HG03060 (cell line): Measurements from ENCODE around the gene USP7.

Experiments used
- ATAC-seq: cut with Tn5 transposase; IDR thresholded peaks from one replicate; pipeline ENCODE4 v1.9.1; 2021; ENCODE audit warnings: low read depth, moderate number of reproducible peaks; ENCODE audit not compliant: unreplicated experiment

USP7 gene

DNA sequence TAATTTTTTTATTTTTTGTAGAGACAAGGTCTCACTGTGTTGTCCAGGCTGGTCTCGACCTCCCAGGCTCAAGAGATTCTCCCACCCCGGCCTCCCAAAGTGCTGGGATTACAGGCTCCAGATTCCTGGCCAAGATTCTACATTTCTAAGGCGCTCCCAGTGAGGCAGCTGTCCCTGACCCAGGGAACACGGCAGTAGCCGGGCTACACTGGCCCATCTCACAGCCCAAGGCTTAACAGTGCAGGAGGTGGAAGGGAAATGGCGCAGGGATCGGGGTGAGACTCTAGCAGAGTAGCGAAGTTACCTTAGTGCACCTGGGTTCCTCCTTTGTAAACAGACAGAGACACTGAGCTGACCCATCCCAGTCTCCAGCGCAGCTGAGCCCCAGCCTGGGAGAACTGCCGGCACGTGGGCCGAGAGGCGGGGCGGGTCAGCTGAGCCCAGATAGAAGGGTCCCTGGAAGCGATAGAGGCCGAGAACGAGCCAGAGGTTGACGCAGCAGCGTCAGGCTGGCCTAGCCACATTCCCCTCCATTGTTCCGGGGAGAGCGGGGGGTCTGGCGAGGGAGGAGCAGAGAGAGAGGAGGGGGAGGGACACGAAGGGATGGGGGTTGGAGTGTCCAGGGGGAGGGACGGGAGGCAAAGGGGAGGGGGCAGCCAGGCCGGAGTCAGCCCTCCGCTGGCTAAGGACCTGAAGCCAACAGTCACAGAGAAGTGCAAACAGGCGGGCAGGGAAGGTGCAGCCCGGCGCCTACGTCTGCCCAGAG lies 97.4 kb downstream of the USP7 start:
- no peak for ATAC-seq

DNA sequence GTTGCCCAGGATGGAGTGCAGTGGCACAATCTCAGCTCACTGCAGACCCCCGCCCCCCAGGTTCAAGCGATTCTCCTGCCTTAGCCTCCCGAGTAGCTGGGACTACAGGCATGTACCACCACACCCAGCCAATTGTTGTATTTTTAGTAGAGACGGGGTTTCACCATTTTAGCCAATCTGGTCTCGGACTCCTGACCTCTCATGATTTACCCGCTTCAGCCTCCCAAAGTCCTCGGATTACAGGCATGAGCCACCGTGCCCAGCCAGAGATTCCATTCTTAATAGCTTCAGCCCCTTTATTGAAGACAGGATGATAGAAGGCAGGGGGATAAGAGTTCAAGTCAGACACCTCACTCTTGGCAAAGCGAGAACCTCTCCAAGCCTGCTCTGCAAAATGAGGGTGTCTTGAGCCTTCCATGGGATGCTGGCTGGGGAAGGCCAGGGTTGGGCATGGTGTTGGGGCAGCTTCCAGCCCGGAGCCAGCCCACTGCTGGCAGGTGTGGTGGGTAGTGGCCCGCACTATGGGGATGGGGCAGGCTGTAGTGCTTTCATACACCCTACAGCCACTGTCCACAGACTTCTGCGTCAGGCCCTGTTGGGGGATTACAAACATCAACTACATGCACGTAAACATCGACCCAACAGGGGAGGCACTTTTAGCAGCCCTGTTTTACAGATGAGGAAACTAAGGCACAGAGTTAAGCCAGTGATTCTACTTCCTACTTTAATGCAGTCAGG lies 98.4 kb downstream of the USP7 start:
- ATAC-seq: no peak

GRCh38 chr16:8864480-8865110 lies 99.1 kb downstream of the USP7 start:
- no peak for ATAC-seq

- ATAC-seq: no peak
These were observed 99.9 kb downstream of the USP7 start for GRCh38 chr16:8863594-8864424.

DNA sequence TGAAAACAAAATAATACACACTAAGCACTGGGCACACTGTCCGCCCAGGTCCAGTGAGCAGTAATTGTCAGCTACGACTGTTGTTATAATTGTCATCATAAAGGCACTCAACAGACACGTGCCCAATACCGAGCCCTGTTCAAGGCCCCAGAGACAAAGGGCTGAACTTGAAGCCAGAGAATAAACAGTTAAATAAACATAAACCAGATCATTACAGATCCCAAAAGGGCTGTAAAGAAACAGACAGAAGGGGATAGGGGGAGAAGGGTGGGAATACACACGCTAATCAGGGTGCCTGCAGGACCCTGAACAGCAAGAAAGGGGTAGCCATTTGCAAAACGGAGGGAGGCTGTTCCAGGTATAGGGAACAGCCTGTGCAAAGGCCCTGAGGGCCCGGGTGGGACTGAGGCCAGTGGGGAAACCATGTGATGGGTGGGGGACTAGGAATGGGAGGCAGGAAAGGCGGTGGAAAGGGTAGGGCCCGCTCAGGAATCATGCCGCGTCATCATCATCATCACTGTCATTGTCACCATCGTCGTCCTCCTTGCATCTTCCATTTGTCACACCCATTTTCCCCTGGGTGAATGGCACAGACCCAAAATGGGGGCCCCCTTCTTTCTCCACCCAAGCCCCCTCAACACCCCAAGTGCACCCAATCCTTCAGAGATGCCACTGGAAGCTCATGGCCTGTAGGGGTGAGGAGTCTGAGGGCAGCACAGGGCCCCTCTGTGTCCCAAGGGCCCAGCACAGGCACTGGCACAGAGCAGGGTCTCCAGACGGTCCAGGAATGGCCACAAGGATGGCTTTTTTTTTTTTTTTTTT lies 101.2 kb downstream of the USP7 start:
- no peak for ATAC-seq

DNA sequence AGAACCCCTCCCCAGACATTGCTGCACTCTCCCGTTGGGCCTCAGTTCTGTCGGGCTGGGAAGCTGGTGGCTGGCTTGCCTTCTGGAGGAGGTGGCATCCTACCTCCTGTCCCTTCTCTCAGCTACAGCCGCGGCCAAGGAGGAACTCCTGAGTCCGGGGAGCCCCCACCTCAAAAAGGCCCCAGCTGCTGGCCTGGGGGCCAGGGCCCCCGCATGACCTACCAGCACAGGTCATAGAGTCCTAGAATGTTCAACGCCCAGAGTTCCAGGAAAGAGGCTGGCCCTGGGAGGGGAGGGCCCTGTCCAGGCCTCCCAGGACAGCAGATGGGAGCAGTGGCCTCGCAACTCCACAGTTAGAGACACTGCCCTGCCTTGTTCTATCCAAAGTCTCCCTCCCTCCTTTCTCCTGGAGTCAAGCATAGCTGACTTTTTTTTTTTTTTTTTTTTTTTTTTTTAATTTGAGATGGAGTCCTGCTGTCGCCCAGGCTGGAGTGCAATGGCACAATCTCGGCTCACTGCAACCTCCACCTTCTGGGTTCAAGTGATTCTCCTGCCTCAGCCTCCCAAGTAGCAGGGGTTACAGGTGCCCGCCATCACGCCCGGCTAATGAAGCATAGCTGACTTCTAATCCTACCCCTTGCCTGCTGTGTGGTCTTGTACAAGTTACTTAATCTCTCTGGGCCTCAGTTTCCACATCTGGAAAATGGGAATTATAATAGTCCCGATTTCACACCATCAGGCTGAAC lies 102.0 kb downstream of the USP7 start:
- no peak for ATAC-seq

- ATAC-seq: no peak
These were observed 103.5 kb downstream of the USP7 start for GRCh38 chr16:8859913-8860881.

- ATAC-seq: no peak
These were observed 104.5 kb downstream of the USP7 start for GRCh38 chr16:8858994-8859912.

DNA sequence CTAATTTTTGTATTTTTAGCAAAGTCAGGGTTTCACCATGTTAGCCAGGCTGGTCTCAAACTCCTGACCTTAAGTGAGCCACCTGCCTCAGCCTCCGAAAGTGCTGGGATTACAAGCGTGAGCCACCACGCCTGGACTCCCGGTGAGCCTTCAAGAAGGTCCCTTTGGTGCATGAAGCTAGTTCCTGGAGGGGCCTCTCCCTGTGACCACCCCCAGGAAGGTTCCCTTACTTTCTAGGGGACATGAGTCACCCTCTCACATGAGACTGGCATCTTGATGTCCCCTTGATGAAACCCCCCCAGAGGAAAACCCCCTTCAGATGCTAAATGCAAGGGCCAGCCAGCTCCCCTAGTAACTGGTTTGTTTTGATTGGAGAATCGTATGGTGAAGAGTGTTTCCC lies 107.7 kb downstream of the USP7 start:
- ATAC-seq: no peak

GRCh38 chr16:8855051-8855786 lies 108.5 kb downstream of the USP7 start:
- no peak for ATAC-seq

DNA sequence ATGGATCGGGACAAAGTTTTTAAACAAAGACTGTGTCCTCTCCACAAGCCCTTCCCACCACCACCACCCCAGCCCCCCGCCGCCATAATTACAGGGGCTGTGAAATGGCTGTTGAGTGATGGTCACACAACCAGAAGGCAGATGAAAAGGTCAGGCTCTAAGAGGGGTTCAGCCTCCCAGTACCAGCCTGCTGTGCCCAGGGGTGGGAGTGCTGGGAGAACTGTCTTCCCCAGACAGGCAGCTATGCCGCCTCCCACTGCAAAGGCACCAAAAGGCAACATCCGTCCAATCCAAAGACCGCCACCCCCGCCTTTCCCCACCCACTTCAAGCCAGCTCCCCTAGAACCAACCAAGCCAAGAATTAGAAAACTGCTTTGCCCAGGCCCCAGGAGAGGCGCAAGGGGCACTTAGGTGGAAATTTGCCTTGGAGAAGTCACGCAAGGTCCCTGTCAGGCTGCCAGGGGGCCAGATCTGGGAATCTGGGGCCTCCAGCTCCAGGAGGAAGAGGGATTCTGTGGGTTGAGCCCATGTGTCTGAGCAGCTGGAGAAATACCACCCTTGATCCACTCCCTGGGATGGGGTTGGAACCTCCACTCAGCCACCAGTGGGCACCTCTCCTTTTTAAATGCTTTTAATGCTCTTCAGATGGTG lies 109.3 kb downstream of the USP7 start:
- ATAC-seq: no peak

GRCh38 chr16:8853611-8854010 lies 110.1 kb downstream of the USP7 start:
- ATAC-seq: no peak

DNA sequence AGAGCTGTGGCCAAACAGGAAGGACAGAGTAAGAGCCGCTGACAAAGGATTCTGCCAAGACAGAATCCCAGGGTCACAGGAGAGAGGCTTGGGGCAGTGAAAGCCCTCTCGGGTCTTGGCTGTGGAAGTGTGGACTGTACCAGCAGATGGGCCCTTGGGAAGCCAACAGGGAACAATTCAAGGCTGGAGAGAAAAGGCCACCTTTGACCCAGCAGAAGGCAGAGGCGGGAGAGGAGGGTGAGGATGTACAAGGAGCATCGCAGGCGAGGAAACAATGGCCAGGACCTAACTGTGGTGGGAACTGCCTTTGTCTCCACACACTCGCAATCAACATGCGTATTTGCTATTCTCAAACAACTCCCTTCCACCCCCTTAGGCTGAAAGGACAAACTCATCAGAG lies 110.6 kb downstream of the USP7 start:
- ATAC-seq: no peak

DNA sequence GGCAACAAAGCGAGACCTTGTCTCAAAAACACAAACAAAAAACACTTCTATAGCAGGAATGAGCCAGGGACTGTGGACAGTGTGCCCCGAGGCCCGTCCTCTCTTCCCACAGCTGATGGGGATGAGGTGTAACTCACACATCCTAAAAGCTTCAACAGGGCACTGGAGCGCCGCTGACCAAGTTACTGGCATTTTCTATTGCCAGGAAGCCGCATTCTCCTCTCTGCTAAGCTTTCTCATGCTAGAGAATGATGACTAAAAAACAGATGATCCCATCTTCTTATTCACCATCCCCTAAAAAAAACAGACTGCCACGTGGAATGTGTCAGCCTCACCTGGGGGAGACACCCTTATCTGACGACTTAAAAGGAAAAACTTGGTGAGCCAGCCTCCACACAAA lies 111.2 kb downstream of the USP7 start:
- no peak for ATAC-seq

DNA sequence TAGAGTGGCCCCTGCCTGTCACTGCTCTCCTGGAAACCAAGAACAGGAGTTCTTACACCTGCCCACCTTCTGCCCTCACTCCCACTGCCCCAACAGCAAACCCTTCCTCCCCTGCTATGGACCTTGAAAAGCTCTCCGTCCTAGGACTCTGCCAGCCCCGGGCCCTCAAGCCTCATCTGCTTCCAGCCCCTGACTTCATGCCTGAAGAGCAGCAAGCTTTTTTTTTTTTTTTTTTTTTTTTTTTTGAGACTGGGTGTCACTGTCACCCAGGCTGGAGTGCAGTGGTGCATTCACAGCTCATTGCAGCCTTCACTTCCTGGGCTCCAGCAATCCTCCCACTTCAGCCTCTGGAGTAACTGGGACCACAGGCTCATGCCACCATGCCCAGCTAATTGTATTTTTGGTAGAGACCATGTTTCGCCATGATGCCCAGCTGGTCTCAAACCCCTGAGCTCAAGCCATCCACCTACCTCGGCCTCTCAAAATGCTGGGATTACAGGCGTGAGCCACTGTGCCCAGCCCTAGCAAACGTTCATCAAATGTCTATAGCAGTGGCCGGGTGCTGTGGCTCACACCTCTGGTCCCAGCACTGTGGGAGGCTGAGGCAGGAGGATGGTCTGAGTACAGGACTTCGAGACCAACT lies 111.8 kb downstream of the USP7 start:
- ATAC-seq: no peak
